ENCODE measurements around the gene LHFPL5. TPM values are rescaled to one million over a fixed set of nuclear protein-coding genes. Genes with fewer than 3 reads are reported as not detected.

LHFPL5 gene
- total RNA-seq, 1 experiment from 2014 or later: not detected

DNA sequence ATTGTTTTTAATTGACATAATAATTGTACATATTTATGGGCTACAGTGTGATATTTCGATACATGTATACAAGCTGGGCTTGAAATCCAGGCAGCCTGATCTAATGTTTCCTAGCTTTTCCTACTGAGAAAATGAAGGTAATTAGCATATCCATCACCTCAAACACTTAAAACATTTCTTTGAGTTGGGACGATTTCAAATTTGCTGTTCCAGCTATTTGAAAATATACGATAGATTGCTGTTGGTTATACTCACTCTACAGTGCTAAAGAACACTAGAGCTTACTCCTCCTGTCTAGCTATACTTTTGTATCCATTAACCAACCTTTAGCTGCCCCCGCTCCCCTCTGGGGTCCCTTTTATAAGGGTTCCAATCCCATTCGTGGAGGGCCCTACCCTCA is 4.7 kb downstream of the LHFPL5 start:
- no peak overlapping the region for H3K4me3 ChIP-seq (ENCODE audit: low read depth, low read length)
- BruUV-seq (replicated peaks): no TSS peak
- H3K4me1 Mint-ChIP-seq (ENCODE audit: low read depth, unreplicated experiment): peaks cover 6% of the 10 kb centered on the region
- no peaks in the 10 kb centered on the region for H3K36me3 ChIP-seq (ENCODE audit: control insufficient read depth, insufficient read depth, low read length)
- TF ChIP-seq, protein P1, sequence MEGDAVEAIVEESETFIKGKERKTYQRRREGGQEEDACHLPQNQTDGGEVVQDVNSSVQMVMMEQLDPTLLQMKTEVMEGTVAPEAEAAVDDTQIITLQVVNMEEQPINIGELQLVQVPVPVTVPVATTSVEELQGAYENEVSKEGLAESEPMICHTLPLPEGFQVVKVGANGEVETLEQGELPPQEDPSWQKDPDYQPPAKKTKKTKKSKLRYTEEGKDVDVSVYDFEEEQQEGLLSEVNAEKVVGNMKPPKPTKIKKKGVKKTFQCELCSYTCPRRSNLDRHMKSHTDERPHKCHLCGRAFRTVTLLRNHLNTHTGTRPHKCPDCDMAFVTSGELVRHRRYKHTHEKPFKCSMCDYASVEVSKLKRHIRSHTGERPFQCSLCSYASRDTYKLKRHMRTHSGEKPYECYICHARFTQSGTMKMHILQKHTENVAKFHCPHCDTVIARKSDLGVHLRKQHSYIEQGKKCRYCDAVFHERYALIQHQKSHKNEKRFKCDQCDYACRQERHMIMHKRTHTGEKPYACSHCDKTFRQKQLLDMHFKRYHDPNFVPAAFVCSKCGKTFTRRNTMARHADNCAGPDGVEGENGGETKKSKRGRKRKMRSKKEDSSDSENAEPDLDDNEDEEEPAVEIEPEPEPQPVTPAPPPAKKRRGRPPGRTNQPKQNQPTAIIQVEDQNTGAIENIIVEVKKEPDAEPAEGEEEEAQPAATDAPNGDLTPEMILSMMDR (IDR thresholded peaks at IDR 0.05; ENCODE audit: insufficient read depth in 1 of 2, low read depth in 1 of 2, low read length in 1 of 2, severe bottlenecking in 1 of 2, unreplicated experiment in 1 of 2): no peak
- intact Hi-C loops (cut with micrococcal nuclease; ENCODE audit: unreplicated experiment): no loop called here
- CTCF ChIA-PET: no interaction called here
- H3K27me3 Mint-ChIP-seq (ENCODE audit: insufficient read depth, unreplicated experiment): no peaks in the 10 kb centered on the region
- POLR2A ChIA-PET: no interaction called here
- no peak overlapping the region for H3K4me3 Mint-ChIP-seq (ENCODE audit: unreplicated experiment)
- no peaks in the 10 kb centered on the region for H3K4me1 ChIP-seq
- H3K36me3 Mint-ChIP-seq (ENCODE audit: insufficient read depth, unreplicated experiment): no peaks in the 10 kb centered on the region
- H3K27me3 ChIP-seq (replicated peaks; ENCODE audit: control insufficient read depth, insufficient read depth, low read length): no peaks in the 10 kb centered on the region
- no peaks in the 10 kb centered on the region for H3K9me3 Mint-ChIP-seq (ENCODE audit: unreplicated experiment)
- no peak overlapping the region for H3K27ac Mint-ChIP-seq (ENCODE audit: unreplicated experiment)
- no peaks in the 10 kb centered on the region for H3K9me3 ChIP-seq
- DNase-seq: no peak

DNA sequence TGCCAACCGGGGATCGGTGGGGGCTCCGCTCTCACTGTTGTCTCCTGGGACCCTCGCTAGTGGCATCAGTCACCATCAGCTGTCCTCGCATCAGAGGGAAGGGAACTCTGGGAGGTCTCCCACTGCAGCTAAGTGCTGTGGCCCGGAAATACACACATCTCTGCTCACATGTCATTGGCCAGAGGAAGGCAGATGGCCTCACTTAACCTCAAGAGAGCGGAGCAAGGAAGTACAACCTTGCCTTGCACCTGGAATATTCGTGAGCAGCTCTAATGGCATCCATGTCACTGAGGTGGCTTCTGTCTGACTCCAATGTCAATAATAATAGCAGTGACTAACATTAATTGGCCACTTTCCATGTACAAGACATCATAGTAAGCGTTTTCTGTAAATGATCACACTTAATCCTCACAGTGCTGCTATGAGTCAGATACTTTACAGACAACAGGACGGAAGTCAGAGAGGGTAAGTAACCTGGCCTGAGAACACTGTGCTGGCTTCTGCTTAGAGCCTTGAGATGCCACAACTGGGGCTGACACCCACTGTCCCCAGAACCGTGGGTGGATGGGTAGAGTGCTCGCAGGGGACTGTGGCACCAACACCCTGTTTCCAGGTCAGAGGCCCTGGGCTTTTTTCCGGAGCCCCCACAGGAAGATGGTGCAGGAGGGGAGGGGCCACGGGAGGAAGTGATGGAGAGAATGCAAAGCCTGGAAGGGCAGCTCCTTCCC is 6.0 kb downstream of the LHFPL5 start:
- POLR2A ChIA-PET: no interaction called here

DNA sequence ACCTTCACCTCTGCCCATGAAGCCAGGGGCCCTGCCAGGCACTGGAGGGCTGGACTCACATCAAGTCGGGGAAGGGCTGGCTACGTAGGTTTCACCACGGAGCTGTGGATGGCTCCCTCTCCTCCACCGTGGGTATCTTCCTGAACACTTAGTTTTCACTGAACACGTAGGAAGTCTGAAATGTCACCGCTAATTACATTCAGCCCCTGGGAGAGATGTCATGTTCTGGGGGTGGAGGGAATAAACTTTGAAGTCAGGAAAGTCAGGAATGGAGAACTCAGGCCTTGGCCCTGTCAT is 6.5 kb downstream of the LHFPL5 start:
- TF ChIP-seq, protein P1 (IDR thresholded peaks at IDR 0.05; ENCODE audit: insufficient read depth in 1 of 2, low read depth in 1 of 2, low read length in 1 of 2, severe bottlenecking in 1 of 2, unreplicated experiment in 1 of 2): no peak
- Mint-ChIP-seq H3K9me3 (ENCODE audit: unreplicated experiment) (no peaks in the 10 kb centered on the region), H3K36me3 (ENCODE audit: insufficient read depth, unreplicated experiment) (no peaks in the 10 kb centered on the region), H3K4me3 (ENCODE audit: unreplicated experiment) (no peak overlapping the region), H3K27me3 (ENCODE audit: insufficient read depth, unreplicated experiment) (no peaks in the 10 kb centered on the region), H3K27ac (ENCODE audit: unreplicated experiment) (no peak overlapping the region), H3K4me1 (ENCODE audit: low read depth, unreplicated experiment) (peaks cover 6% of the 10 kb centered on the region)
- Histone ChIP-seq H3K27me3 (replicated peaks; ENCODE audit: control insufficient read depth, insufficient read depth, low read length) (no peaks in the 10 kb centered on the region), H3K36me3 (ENCODE audit: control insufficient read depth, insufficient read depth, low read length) (no peaks in the 10 kb centered on the region), H3K9me3 (no peaks in the 10 kb centered on the region), H3K4me1 (no peaks in the 10 kb centered on the region), H3K4me3 (ENCODE audit: low read depth, low read length) (no peak overlapping the region)
- ChIA-PET CTCF (no interaction called here), POLR2A (no interaction called here)
- no TSS peak for BruUV-seq (replicated peaks)
- intact Hi-C loops (cut with micrococcal nuclease; ENCODE audit: unreplicated experiment): no loop called here
- no peak for DNase-seq

More for the DNA sequence above, 6.0 kb downstream of the LHFPL5 start:
- TF ChIP-seq, protein P1 (IDR thresholded peaks at IDR 0.05; ENCODE audit: insufficient read depth in 1 of 2, low read depth in 1 of 2, low read length in 1 of 2, severe bottlenecking in 1 of 2, unreplicated experiment in 1 of 2): no peak
- Mint-ChIP-seq H3K36me3 (ENCODE audit: insufficient read depth, unreplicated experiment) (no peaks in the 10 kb centered on the region), H3K9me3 (ENCODE audit: unreplicated experiment) (no peaks in the 10 kb centered on the region), H3K27ac (ENCODE audit: unreplicated experiment) (no peak overlapping the region), H3K27me3 (ENCODE audit: insufficient read depth, unreplicated experiment) (no peaks in the 10 kb centered on the region), H3K4me1 (ENCODE audit: low read depth, unreplicated experiment) (peaks cover 6% of the 10 kb centered on the region), H3K4me3 (ENCODE audit: unreplicated experiment) (no peak overlapping the region)
- Histone ChIP-seq H3K36me3 (ENCODE audit: control insufficient read depth, insufficient read depth, low read length) (no peaks in the 10 kb centered on the region), H3K9me3 (no peaks in the 10 kb centered on the region), H3K27me3 (replicated peaks; ENCODE audit: control insufficient read depth, insufficient read depth, low read length) (no peaks in the 10 kb centered on the region), H3K4me1 (no peaks in the 10 kb centered on the region), H3K4me3 (ENCODE audit: low read depth, low read length) (no peak overlapping the region)
- no peak for DNase-seq
- no TSS peak for BruUV-seq (replicated peaks)
- intact Hi-C loops (cut with micrococcal nuclease; ENCODE audit: unreplicated experiment): no loop called here
- CTCF ChIA-PET: no interaction called here

Measured in Caco-2 (cell line).